Measurements from ENCODE around the gene ALDH5A1.

DNA sequence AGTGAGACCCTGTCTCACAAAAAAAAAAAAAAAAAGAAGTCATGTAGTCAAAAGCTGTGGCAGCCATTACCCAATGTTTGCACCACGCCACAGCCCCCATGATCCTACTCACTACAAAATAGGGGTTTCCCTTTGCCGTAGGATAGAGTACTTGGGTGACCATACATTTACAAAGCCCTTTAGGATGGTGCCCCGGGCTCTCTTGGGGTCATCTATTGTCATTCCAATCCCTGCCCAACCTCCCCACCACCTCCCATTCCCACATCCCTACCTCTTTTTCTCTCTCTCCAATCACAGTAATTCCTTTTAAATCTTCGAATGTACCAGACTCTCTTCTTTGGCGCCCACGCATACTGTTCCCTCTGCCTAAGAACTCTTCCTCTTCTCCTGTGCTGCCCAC is 76.6 kb downstream of the ALDH5A1 start:
- TF ChIP-seq, protein P1, sequence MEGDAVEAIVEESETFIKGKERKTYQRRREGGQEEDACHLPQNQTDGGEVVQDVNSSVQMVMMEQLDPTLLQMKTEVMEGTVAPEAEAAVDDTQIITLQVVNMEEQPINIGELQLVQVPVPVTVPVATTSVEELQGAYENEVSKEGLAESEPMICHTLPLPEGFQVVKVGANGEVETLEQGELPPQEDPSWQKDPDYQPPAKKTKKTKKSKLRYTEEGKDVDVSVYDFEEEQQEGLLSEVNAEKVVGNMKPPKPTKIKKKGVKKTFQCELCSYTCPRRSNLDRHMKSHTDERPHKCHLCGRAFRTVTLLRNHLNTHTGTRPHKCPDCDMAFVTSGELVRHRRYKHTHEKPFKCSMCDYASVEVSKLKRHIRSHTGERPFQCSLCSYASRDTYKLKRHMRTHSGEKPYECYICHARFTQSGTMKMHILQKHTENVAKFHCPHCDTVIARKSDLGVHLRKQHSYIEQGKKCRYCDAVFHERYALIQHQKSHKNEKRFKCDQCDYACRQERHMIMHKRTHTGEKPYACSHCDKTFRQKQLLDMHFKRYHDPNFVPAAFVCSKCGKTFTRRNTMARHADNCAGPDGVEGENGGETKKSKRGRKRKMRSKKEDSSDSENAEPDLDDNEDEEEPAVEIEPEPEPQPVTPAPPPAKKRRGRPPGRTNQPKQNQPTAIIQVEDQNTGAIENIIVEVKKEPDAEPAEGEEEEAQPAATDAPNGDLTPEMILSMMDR (IDR thresholded peaks at IDR 0.05): no peak
- TF ChIP-seq POLR2A (IDR thresholded peaks at IDR 0.05) (no peak), POLR2AphosphoS5 (IDR thresholded peaks at IDR 0.05) (no peak)
